Heart left ventricle (tissue), 16 donors: ENCODE measurements around the gene RPTN. TPM values are rescaled to one million over a fixed set of nuclear protein-coding genes. Genes with fewer than 3 reads are reported as not detected.

Experiments used
- ATAC-seq, 4 donors: fragments of 200-7000 bp; cut with Tn5 transposase; one replicate each; pipeline ENCODE4 v1.9.1; 2020 to 2022; ENCODE audit warnings: moderate library complexity in 4 of 4, mild to moderate bottlenecking in 3 of 4, moderate number of reproducible peaks in 1 of 4
- DNase-seq, 5 donors: peaks; one replicate each; pipeline ENCODE4 v3.0.0-alpha.2; 2020
- H3K27ac ChIP-seq, 12 donors: fragments of 200-600 bp; sonication (generic) in 4 of 12; one replicate each; pipeline versions ENCODE4 v1.5.0 to v1.8.0; 2016 to 2022; ENCODE audit warnings: mild to moderate bottlenecking in 2 of 12
- H3K27me3 ChIP-seq, 9 donors: fragments of 200-600 bp; sonication (generic) in 2 of 9; one replicate each; pipeline versions ENCODE4 v1.5.1 to v1.8.0; 2016 to 2022; ENCODE audit warnings: mild to moderate bottlenecking in 3 of 9
- H3K36me3 ChIP-seq, 9 donors: fragments of 200-600 bp; sonication (generic) in 2 of 9; one replicate each; pipeline versions ENCODE4 v1.5.0 to v1.8.0; 2018 to 2022; ENCODE audit warnings: mild to moderate bottlenecking in 2 of 9
- H3K4me1 ChIP-seq, 12 donors: fragments of 200-600 bp; sonication (generic) in 4 of 12; one replicate each; pipeline versions ENCODE4 v1.5.0 to v1.8.0; 2016 to 2022; ENCODE audit warnings: mild to moderate bottlenecking in 3 of 12
- H3K4me3 ChIP-seq, 12 donors: fragments of 200-600 bp; sonication (generic) in 4 of 12; one replicate each; pipeline versions ENCODE4 v1.5.0 to v1.8.0; 2017 to 2022; ENCODE audit warnings: mild to moderate bottlenecking in 9 of 12, moderate library complexity in 4 of 12
- H3K9me3 ChIP-seq, 12 donors: fragments of 200-600 bp; sonication (generic) in 4 of 12; one replicate each; pipeline versions ENCODE4 v1.5.0 to v1.8.0; 2016 to 2022; ENCODE audit warnings: mild to moderate bottlenecking in 1 of 12
- POLR2A ChIP-seq, 2 donors: fragments of 450-650 bp; IDR thresholded peaks; one replicate each; pipeline ENCODE4 v1.6.1; 2017; ENCODE audit warnings: antibody characterized with exemption in 2 of 2, mild to moderate bottlenecking in 2 of 2, moderate library complexity in 2 of 2
- WGBS, 4 donors: extraction: QIAGEN DNeasy Blood & Tissue Kit in 2 of 4; methylation state at CpG; one replicate each; pipeline versions ENCODE4 v1.1.5 to v1.1.7; 2013 to 2018; 5-methylcytosine and 5-hydroxymethylcytosine counted together
- intact Hi-C, 10 donors: fragments of 100-400 bp; cut with DNase I; formaldehyde crosslinking; loops; one replicate each; pipeline versions ENCODE4 v1.11.1 to v1.14.2; 2022
- polyA plus RNA-seq, 2 donors: library from polyadenylated mRNA; stranded (reverse); fragments of 200-250 nt; gene quantifications; one replicate each; pipeline ENCODE4 v1.2.3, GENCODE V29; 2013
- total RNA-seq, 9 donors: library from RNA; depleted of rRNA in 2 of 9; stranded (reverse); fragments of >200 nt in 2 of 9; fragmentation: NEBNext Ultra II Directional in 3 of 9; extraction: Animal tissue kit (Norgen Biotek cat#: 25700) in 3 of 9; gene quantifications; one replicate each; pipeline versions ENCODE4 v1.1.0 to v1.2.4, GENCODE V29; 2016 to 2023
- TF ChIP-seq, protein P1 (sequence below), 12 donors: fragments of 200-600 bp; sonication (generic) in 4 of 12; IDR thresholded peaks; one replicate each; pipeline versions ENCODE4 v1.5.0 to v1.8.0; 2018 to 2022; ENCODE audit warnings: antibody characterized with exemption in 12 of 12, mild to moderate bottlenecking in 5 of 12
- donor health status: ischemic (EF 13 %, LVEDD 7.1; RV severe dilation, severe dysfunction).
- donor health status: healthy with polysubstance abuse.
- donor health status: DM: no; HTN: yes; CAD: no.
- donor health status: DM: no; HTN: no; CAD: no.
- donor health status: ischemic (EF 25% LVEDD 6.9; RV normal size, moderate dysfunction).
- donor health status: ischemic (EF 25% LVEDD 5.7; RV mildly dilated, moderate dysfunction).
- donor health status: healthy.
- donor health status: DM: yes; HTN: yes; CAD: no.
- donor health status: ischemic (EF 35%, LVEDD 5.7; RV mildly dilated, moderate dysfunction).
- donor health status: nonischemic (EF 11% LVEDD 7.7; RV severe dilation, severe dysfunction).
- donor health status: DM: yes; HTN: yes; CAD: no.
- donor health status: PGD.
- donor health status: ischemic (EF 29% LVEDD 5.4; RV normal size, mild dysfunction).
- donor health status: nonischemic (EF 23%, LVEDD 6.1; RV moderate dilation, normal function).

Gene RPTN
- total and polyA plus RNA-seq, 11 donors = not detected

DNA sequence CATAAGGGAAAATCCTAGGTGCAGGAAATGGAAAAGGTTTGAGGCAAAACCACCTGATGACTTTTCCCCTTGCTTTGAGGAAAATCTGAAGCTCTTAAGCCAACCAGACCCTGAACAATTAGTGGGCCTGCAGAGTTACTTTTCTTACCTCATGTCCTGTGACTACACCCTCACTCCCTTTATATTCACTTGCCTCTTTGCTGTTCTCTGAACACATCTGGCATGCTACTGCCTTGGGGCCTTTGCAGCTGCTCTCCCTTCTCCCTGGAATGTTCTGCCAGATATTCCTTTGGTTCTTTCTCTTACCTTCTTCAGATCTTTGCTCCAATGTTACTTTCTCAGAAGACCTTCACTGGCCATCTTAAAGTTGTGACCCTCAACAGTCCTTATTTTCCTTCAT is 21.8 kb downstream of the RPTN start:
- H3K4me1 ChIP-seq = no peaks in the 10 kb centered on the region

DNA sequence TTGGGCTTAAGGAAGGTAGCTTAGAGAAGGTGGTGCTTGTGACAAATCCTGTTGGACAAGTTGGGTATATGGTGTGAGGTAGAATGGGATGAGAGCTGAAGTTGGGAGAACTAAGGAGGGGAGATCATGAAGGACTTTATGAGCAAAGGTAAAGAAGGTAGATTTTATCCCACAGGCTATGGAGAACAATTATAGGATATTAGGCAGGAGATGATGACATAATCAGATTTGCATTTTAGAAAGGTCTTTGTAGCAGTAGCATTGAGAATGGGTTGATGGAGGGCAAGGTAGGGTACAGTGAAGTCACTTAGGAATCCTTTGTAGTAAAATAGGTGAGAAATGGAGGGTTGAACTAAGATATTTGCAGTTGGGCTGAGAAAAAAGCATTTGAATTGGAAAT is 28.8 kb downstream of the RPTN start:
- Histone ChIP-seq H3K27me3 (peaks cover 0 to 62% (median 9%) of the 10 kb centered on the region in 9 donors), H3K4me3 (no peak overlapping the region), H3K27ac (no peak overlapping the region), H3K36me3 (no peaks in the 10 kb centered on the region), H3K4me1 (no peaks in the 10 kb centered on the region), H3K9me3 (peaks cover 0 to 28% (median 9%) of the 10 kb centered on the region in 12 donors)
- no peak for ATAC-seq
- no peak for DNase-seq
- no peak for TF ChIP-seq POLR2A (IDR thresholded peaks at IDR 0.05)
- TF ChIP-seq, protein P1, sequence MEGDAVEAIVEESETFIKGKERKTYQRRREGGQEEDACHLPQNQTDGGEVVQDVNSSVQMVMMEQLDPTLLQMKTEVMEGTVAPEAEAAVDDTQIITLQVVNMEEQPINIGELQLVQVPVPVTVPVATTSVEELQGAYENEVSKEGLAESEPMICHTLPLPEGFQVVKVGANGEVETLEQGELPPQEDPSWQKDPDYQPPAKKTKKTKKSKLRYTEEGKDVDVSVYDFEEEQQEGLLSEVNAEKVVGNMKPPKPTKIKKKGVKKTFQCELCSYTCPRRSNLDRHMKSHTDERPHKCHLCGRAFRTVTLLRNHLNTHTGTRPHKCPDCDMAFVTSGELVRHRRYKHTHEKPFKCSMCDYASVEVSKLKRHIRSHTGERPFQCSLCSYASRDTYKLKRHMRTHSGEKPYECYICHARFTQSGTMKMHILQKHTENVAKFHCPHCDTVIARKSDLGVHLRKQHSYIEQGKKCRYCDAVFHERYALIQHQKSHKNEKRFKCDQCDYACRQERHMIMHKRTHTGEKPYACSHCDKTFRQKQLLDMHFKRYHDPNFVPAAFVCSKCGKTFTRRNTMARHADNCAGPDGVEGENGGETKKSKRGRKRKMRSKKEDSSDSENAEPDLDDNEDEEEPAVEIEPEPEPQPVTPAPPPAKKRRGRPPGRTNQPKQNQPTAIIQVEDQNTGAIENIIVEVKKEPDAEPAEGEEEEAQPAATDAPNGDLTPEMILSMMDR (IDR thresholded peaks at IDR 0.05) = no peak
- intact Hi-C loops = no loop called here

More for the DNA sequence above, 21.8 kb downstream of the RPTN start:
- peaks cover 0 to 23% (median 8%) of the 10 kb centered on the region in 12 donors for H3K9me3 ChIP-seq
- DNase-seq (no peak), ATAC-seq (no peak)
- H3K4me3 ChIP-seq = no peak overlapping the region
- H3K36me3 ChIP-seq = no peaks in the 10 kb centered on the region
- peaks cover 0 to 36% (median 7%) of the 10 kb centered on the region in 9 donors for H3K27me3 ChIP-seq
- TF ChIP-seq, protein P1 (IDR thresholded peaks at IDR 0.05) = no peak
- no peak for TF ChIP-seq POLR2A (IDR thresholded peaks at IDR 0.05)
- intact Hi-C loops = no loop called here
- H3K27ac ChIP-seq = no peak overlapping the region

GRCh38 chr1:152127673-152128072 is 31.4 kb downstream of the RPTN start:
- Histone ChIP-seq H3K4me3 (no peak overlapping the region), H3K4me1 (no peaks in the 10 kb centered on the region), H3K9me3 (peaks cover 0 to 10% (median 3%) of the 10 kb centered on the region in 12 donors), H3K27me3 (peaks cover 0 to 76% (median 9%) of the 10 kb centered on the region in 9 donors), H3K36me3 (no peaks in the 10 kb centered on the region), H3K27ac (no peak overlapping the region)
- DNase-seq (no peak), ATAC-seq (no peak)
- no peak for TF ChIP-seq POLR2A (IDR thresholded peaks at IDR 0.05)
- TF ChIP-seq, protein P1 (IDR thresholded peaks at IDR 0.05) = no peak
- intact Hi-C loops = no loop called here

- intact Hi-C loops = no loop called here
- H3K36me3 ChIP-seq = no peaks in the 10 kb centered on the region
- no peaks in the 10 kb centered on the region for H3K4me1 ChIP-seq
- WGBS, 4 donors = 73 to 76% (median 74%) methylated on average over 6 of the region's 6 CpGs
- no peak overlapping the region for H3K4me3 ChIP-seq
- DNase-seq = no peak
- H3K27me3 ChIP-seq = peaks cover 0 to 76% (median 9%) of the 10 kb centered on the region in 9 donors
- no peaks in the 10 kb centered on the region for H3K9me3 ChIP-seq
- no peak overlapping the region for H3K27ac ChIP-seq
- TF ChIP-seq, protein P1 (IDR thresholded peaks at IDR 0.05) = no peak
- no peak for TF ChIP-seq POLR2A (IDR thresholded peaks at IDR 0.05)
- no peak for ATAC-seq
These were observed 33.1 kb downstream of the RPTN start for GRCh38 chr1:152125834-152126443.
